ENCODE results near the gene TUBA3D. TPM values are rescaled to one million over a fixed set of nuclear protein-coding genes. Genes with fewer than 3 reads are reported as not detected.

Gene TUBA3D
- total RNA-seq, 1 experiment from 2014 or later: not detected

DNA sequence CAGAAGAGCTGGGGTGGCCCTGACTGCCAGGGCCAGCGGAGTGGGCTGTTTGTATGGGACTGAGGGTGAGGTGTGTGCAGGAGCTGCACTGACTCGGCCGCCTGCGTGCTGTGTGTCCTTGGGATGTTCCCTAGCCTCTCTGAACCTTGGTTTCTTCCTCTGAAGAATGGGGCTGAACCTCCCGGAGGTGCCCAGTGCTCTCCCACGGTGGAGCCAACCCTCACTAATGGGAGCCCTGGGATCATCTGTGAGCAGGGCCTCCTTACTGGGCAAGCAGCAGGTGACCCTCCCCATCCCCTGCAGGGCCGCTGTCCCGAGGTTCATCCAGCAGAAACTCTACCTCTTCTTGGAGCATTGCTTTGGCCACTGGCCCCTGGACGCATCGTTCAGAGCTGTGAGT lies 40.1 kb downstream of the TUBA3D start:
- no peak overlapping the region for H3K27ac ChIP-seq (ENCODE audit: insufficient read length, low read depth, low read length)
- TF ChIP-seq CTCF (conservative IDR thresholded peaks at IDR 0.05): no peak
- H3K18ac ChIP-seq (ENCODE audit: insufficient read length, low read depth, low read length): no peak overlapping the region
- H3K4me2 ChIP-seq (ENCODE audit: insufficient read depth, insufficient read length, low read length): no peak overlapping the region
- no CpG with 5 or more reads among the region's 10 CpGs for WGBS (ENCODE audit: extremely low coverage, insufficient read length, low lambda C conversion rate)
- no peak overlapping the region for H2AFZ ChIP-seq (ENCODE audit: low read length)
- Mint-ChIP-seq H3K27ac (no peak overlapping the region), H3K36me3 (ENCODE audit: insufficient read depth in 1 of 3, low read depth in 3 of 3) (peaks cover 11 to 46% (median 36%) of the 10 kb centered on the region in 3 experiments; a peak in 6 of 7 replicates), H3K27me3 (ENCODE audit: low read depth) (no peaks in the 10 kb centered on the region), H3K4me1 (no peaks in the 10 kb centered on the region; a peak in 1 of 4 replicates), H3K4me3 (no peak overlapping the region), H3K9me3 (no peaks in the 10 kb centered on the region)
- no peak overlapping the region for H2BK12ac ChIP-seq (ENCODE audit: insufficient read length, low read depth, low read length)
- H2BK120ac ChIP-seq (ENCODE audit: low read depth, low read length, poor library complexity, severe bottlenecking): no peak overlapping the region
- no peaks in the 10 kb centered on the region for H4K20me1 ChIP-seq (ENCODE audit: control insufficient read depth, insufficient read depth, insufficient read length)
- no peaks in the 10 kb centered on the region for H3K79me1 ChIP-seq (ENCODE audit: insufficient read depth, low read depth, low read length, poor library complexity, severe bottlenecking)
- H3K23me2 ChIP-seq (ENCODE audit: insufficient read length, low read depth, low read length, poor library complexity, severe bottlenecking): no peaks in the 10 kb centered on the region
- H3T11ph ChIP-seq (ENCODE audit: low read length): no peak overlapping the region
- H3K23ac ChIP-seq (ENCODE audit: insufficient read length, low read depth, low read length): no peak overlapping the region
- no peak overlapping the region for H3K9ac ChIP-seq (ENCODE audit: extremely low read depth, insufficient read length, low read length)
- no peaks in the 10 kb centered on the region for H3K9me3 ChIP-seq (ENCODE audit: control insufficient read depth, low read depth, low read length)
- no peak overlapping the region for H2BK20ac ChIP-seq (ENCODE audit: low read depth, low read length, poor library complexity, severe bottlenecking)
- DNase-seq: no peak
- H3K27me3 ChIP-seq (ENCODE audit: insufficient read depth, low read length): no peaks in the 10 kb centered on the region
- no peak overlapping the region for H4K8ac ChIP-seq (replicated peaks; ENCODE audit: insufficient read length, low read depth, low read length)
- no peaks in the 10 kb centered on the region for H3K79me2 ChIP-seq (ENCODE audit: insufficient read depth, low read length)
- H2AK5ac ChIP-seq (ENCODE audit: insufficient read length, low read length): no peak overlapping the region
- H3K56ac ChIP-seq (ENCODE audit: insufficient read length, low read depth, low read length): no peak overlapping the region
- H3K4ac ChIP-seq (ENCODE audit: low read depth, low read length): no peak overlapping the region
- no peak overlapping the region for H3K14ac ChIP-seq (ENCODE audit: insufficient read depth, low read length)
- no peak overlapping the region for H2BK5ac ChIP-seq (ENCODE audit: insufficient read length, low read length)
- H4K5ac ChIP-seq (ENCODE audit: insufficient read length, low read depth, low read length): no peak overlapping the region
- H3K4me1 ChIP-seq (ENCODE audit: insufficient read depth, low read length): no peaks in the 10 kb centered on the region
- H2BK15ac ChIP-seq (ENCODE audit: low read depth, low read length): no peak overlapping the region
- H4K91ac ChIP-seq (ENCODE audit: insufficient read length, low read depth, low read length): no peak overlapping the region
